ENCODE measurements around the gene CPA1. TPM values are rescaled to one million over a fixed set of nuclear protein-coding genes. Genes with fewer than 3 reads are reported as not detected.

The CPA1 gene
- polyA plus RNA-seq: not detected

DNA sequence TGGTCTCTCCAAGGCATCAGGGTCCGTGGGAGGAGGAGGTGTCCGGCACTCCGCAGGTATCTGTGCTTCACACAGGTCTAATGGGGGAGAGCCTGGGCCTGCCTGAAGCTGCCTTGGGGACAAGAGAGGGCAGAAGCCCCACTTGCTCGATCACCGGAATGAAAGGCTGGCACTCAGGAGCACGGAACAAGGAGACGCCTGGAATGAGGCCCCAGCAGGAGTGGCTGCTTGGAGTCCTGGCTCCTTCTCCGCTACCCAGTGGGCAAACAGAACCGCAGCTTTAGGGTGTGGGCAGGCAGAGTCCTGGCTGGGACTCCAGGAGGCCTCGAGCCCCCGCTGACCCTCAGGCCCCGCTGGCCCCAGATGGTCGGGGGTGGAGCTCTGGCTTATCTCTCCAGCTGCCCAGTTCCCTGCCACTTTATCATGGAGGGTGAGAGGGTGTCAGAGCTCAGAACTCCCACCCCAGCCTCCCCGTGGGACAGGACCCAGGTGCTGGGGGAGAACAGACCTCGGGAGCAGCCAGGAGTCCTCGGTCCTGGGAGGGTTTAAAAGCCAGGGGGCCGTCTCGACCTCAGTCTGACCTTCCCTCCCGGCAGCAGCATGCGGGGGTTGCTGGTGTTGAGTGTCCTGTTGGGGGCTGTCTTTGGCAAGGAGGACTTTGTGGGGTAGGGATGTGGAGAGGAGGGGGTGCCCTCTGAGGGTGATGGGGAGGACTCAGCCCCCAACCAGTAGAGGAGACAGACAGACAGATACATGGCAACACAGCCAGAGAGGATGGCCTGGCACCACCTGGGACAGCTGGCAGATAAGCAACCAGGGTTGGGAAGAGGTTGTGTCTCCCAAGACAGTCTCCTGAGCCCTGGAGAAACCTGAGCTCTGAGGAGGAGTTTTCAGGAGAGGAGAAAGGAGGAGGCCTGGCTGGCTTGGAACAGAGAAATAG is at the start of gene CPA1:
Gene CPA1, plus strand, starts transcription at position 574 of the 940 bp plus-strand sequence. Its CDS starts 27 bp downstream, at position 601.
- peaks cover 0 to 7% (median 0%) of the 10 kb centered on the region in 6 donors for H3K9me3 Mint-ChIP-seq
- no peak for DNase-seq
- no peak within 1 kb of the TSS for H3K27ac Mint-ChIP-seq
- H3K4me1 Mint-ChIP-seq: peaks cover 0 to 1% of the 10 kb centered on the region in 2 donors
- peaks cover 0 to 5% (median 0%) of the 10 kb centered on the region in 3 donors for H3K36me3 Mint-ChIP-seq
- peaks cover 0 to 3% (median 2%) of the 10 kb centered on the region in 3 donors for H3K27me3 Mint-ChIP-seq (ENCODE audit: low read depth in 3 of 3)
- no peak within 1 kb of the TSS for H3K4me3 Mint-ChIP-seq

DNA sequence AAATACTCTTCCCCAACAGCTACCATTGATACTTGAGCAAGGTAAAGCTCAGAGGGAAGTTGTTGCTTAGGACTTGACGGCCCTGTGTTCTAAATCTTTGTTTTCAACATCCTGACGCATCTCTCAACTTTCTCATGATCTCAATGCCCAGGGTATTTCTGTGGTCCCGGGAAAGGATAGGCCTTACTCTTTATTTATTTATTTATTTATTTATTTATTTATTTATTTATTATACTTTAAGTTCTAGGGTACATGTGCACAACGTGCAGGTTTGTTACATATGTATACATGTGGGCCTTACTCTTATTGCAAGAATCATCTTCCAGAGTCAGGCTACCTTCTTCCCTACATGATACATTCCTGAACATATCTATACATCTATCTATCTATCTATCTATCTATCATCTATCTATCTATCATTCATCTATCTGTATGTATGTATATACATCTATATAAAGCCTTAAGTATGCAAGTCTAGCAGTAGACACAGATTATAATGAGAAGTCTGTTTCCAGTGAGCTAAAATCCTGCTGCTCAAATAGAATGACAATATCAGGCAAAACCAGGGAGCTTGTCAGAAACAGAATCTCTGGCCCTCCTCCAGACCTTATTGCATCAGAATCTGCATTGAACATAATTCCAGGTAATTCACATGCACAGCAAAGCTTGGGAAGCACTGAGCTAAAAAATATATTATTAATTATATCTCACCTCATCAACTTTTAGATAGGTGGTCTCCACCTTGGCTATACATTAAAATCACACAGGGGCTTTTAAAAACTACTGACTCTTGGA is 47.8 kb upstream of the CPA1 start:
- no peaks in the 10 kb centered on the region for H3K36me3 Mint-ChIP-seq
- no peaks in the 10 kb centered on the region for H3K4me1 Mint-ChIP-seq
- no peak overlapping the region for H3K27ac Mint-ChIP-seq
- DNase-seq: no peak
- no peak overlapping the region for H3K4me3 Mint-ChIP-seq
- no peaks in the 10 kb centered on the region for H3K9me3 Mint-ChIP-seq
- H3K27me3 Mint-ChIP-seq (ENCODE audit: low read depth in 3 of 3): peaks cover 0 to 8% (median 2%) of the 10 kb centered on the region in 3 donors

DNA sequence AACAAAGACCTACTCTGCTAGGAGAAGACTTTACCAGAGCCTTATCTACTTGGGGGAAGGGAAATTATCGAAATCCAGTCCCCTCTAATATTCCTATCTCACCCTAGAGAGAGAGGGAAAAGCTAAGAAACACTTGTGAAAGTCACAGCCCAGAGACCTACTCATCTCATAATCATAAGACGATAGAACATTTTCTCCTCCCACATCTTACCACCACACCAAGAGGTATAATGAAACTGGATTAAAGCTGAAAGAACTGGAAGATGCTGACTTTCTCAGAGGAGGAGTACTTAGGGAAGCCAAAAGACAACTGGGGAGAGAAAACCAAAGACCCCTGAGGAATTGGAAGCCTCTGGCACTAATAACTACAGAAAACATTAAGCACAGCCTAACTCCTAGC is 46.5 kb upstream of the CPA1 start:
- Mint-ChIP-seq H3K27me3 (ENCODE audit: low read depth in 3 of 3) (peaks cover 0 to 5% (median 3%) of the 10 kb centered on the region in 3 donors), H3K4me1 (no peaks in the 10 kb centered on the region), H3K27ac (no peak overlapping the region), H3K36me3 (no peaks in the 10 kb centered on the region), H3K9me3 (no peaks in the 10 kb centered on the region), H3K4me3 (no peak overlapping the region)
- no peak for DNase-seq

DNA sequence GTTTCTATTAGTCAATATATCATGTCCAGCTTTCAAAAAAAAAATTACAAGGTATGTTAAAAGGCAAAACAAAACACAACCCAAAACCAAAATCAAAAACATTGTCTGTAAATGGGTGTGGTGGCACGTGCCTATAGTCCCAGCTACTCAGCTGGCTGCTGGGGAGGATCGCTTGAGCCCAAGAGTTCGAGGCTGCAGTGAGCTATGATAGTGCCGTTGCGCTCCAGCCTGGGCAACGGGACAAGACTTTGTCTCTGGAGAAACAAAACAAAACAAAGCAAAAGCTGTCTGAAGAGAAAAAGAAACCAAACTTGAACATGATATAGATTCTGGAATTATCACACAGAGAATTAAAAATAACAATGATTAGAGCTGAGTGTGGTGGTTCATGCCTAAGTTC is 46.0 kb upstream of the CPA1 start:
- H3K27ac Mint-ChIP-seq: no peak overlapping the region
- peaks cover 0 to 5% (median 3%) of the 10 kb centered on the region in 3 donors for H3K27me3 Mint-ChIP-seq (ENCODE audit: low read depth in 3 of 3)
- no peaks in the 10 kb centered on the region for H3K9me3 Mint-ChIP-seq
- no peaks in the 10 kb centered on the region for H3K4me1 Mint-ChIP-seq
- no peak overlapping the region for H3K4me3 Mint-ChIP-seq
- DNase-seq: no peak
- H3K36me3 Mint-ChIP-seq: no peaks in the 10 kb centered on the region

DNA sequence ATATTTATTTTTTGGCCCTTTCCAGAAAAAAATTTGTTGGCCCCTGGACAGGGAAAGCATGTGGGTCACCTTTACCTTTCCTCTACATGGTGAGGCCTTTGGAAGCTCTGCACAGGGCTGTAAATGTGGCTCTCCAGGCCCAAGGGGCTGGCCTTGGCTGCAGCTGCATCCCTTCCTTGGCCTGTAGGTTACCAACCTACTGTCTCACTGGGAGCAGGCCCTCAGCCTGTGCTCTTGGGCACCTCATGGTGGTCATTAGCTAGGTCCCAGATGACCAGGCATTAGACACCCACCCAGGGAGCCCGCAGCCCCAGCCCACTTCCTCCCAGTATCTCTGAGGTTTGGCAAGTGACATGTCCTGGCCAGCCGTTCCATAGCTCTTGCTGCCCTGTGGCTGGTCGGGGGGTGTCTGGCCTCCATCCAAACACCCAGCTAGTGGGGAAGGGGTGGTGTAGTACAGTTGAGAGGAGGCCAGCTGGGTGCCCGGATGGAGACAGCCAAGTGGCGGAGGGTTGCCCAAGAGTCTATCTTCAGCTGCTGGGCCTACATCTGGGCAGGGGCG is 42.8 kb upstream of the CPA1 start:
- Mint-ChIP-seq H3K36me3 (no peaks in the 10 kb centered on the region), H3K4me1 (no peaks in the 10 kb centered on the region), H3K4me3 (no peak overlapping the region), H3K27me3 (ENCODE audit: low read depth in 3 of 3) (peaks cover under 1 to 7% (median 1%) of the 10 kb centered on the region in 3 donors), H3K9me3 (no peaks in the 10 kb centered on the region), H3K27ac (no peak overlapping the region)
- no peak for DNase-seq

DNA sequence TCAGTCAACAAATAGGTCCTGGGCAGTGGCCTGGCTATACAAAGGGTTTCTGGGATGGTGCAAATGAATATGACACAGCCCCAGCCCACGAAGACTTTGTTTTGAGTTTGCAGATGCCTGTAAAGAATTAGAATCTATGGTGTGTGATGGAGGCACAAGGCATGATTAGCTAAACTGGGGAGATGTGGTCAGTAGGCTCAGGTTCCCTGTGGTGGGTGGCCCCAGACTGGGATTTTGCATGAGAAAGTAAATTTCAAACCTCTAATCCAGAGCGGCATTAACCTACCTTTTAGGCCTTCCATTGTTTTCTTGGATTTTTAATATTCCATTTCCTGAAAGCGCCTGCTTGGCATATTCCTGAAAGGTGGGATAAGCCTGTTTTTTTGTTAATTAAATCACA is 42.1 kb upstream of the CPA1 start:
- Mint-ChIP-seq H3K27ac (no peak overlapping the region), H3K27me3 (ENCODE audit: low read depth in 3 of 3) (peaks cover 1 to 6% (median 1%) of the 10 kb centered on the region in 3 donors), H3K4me3 (no peak overlapping the region), H3K9me3 (no peaks in the 10 kb centered on the region), H3K36me3 (no peaks in the 10 kb centered on the region), H3K4me1 (no peaks in the 10 kb centered on the region)
- no peak for DNase-seq

DNA sequence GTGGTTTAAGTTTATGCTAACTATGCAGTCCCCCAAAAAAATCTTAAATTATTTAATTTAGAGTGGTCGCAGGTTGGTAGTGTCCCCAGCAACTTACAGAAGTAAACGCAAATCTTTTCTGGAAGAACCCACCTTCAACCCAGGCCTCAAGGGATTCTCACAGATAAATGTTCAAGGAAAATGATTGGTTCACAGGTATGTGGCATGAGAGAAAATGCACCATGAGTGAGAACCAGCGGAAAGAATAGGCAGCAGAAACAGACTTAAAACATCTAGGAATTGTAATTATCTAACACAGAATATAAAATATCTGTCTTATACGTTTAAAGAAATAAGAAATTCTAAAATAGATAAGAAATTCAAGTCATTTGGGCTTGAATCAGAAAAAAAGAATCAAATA is 38.4 kb upstream of the CPA1 start:
- Mint-ChIP-seq H3K4me1 (no peaks in the 10 kb centered on the region), H3K9me3 (no peaks in the 10 kb centered on the region), H3K27ac (no peak overlapping the region), H3K27me3 (ENCODE audit: low read depth in 3 of 3) (peaks cover 1 to 4% (median 1%) of the 10 kb centered on the region in 3 donors), H3K4me3 (no peak overlapping the region), H3K36me3 (no peaks in the 10 kb centered on the region)
- no peak for DNase-seq

DNA sequence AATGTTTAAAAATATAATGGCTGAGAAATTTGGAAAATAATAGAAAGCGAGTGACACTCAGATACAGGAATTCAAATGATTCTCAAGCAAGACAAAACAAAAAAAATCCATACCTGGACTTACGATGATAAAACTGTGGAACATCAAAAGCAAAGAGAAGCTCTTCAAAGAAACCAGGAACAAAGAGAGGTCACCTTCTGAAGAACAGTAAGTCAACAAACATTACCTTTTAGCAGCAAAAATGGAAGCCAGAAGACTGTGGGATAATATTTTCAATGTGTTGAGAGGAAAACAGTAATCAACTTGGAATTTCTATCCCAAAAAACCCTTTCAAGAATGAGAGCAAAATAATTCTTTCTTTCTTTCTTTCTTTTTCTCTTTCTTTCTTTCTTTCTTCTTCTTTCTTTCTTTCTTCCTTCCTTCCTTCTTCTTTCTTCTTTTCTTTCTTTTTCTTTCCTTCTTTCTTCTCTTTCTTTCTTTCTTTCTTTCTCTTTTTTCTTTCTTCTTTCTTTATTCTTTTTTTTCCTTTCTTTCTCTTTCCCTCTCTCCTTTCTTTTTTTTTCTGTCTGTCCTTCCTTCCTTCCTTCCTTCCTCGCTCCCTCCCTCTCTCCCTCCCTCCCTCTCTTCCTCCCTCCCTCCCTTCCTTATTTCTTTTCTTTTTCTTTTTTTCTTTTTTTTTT is 37.5 kb upstream of the CPA1 start:
- no peak overlapping the region for H3K4me3 Mint-ChIP-seq
- peaks cover 1 to 4% (median 1%) of the 10 kb centered on the region in 3 donors for H3K27me3 Mint-ChIP-seq (ENCODE audit: low read depth in 3 of 3)
- no peak for DNase-seq
- H3K9me3 Mint-ChIP-seq: no peaks in the 10 kb centered on the region
- H3K27ac Mint-ChIP-seq: no peak overlapping the region
- no peaks in the 10 kb centered on the region for H3K36me3 Mint-ChIP-seq
- H3K4me1 Mint-ChIP-seq: no peaks in the 10 kb centered on the region

DNA sequence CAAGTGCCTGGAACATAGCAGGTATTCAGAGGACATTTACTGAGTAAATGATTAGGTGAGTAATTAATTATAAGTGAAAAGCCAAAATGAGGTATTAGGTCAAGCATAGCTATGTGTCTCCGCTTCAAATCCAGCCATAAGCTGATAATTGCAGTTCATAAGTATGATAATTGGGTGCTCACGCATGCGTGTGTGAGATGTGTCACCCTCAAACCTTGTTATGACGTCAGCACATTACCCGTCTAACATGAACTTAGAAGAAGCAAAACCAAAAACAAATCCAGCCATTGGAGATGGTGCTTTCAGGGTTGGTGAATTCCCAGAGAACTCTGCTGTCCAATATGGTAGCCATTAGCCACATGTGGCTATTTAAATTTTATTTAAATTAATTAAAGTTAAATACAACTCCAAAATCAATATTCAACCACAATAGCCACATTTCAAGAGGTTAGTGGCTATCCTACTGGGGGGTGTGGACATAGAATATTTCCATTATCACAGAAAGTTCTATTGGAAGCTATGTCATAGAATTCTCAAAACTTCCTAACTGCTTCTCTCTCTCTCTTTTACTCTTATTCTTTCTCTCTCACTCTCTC is 35.9 kb upstream of the CPA1 start, which contains the start of gene CPA5:
Gene CPA5, plus strand, starts transcription at position 546 of the 596 bp plus-strand sequence. CDS start 1,670 bp downstream, outside the sequence.
- Mint-ChIP-seq H3K4me3 (no peak within 1 kb of the TSS), H3K27me3 (ENCODE audit: low read depth in 3 of 3) (peaks cover 0 to 4% (median 1%) of the 10 kb centered on the region in 3 donors), H3K27ac (no peak within 1 kb of the TSS)

DNA sequence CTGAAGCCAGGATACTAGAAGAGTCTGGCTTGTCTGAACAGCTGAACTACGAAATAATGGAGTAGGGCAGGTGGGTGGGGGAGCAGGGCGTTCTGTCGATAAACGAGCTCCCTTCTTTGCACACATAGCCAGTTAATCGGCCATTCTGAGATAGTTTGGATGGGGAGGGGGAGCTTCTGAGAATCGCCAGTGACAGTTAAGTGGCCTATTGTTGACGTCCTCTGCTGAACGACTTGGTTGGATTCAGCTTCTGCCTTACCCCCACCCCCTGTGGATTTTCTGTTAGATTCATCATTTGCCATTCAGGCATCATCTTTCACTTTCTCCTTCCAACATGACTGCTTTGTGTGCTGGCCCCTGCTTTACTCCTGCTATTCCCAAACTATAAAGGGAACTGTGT is 35.2 kb upstream of the CPA1 start:
- no peaks in the 10 kb centered on the region for H3K9me3 Mint-ChIP-seq
- no peaks in the 10 kb centered on the region for H3K4me1 Mint-ChIP-seq
- H3K36me3 Mint-ChIP-seq: no peaks in the 10 kb centered on the region
- no peak overlapping the region for H3K27ac Mint-ChIP-seq
- H3K27me3 Mint-ChIP-seq (ENCODE audit: low read depth in 3 of 3): peaks cover 0 to 4% (median 1%) of the 10 kb centered on the region in 3 donors
- DNase-seq: no peak
- no peak overlapping the region for H3K4me3 Mint-ChIP-seq

More for the DNA sequence above, 35.9 kb upstream of the CPA1 start, which contains the start of gene CPA5:
- H3K9me3 Mint-ChIP-seq: no peaks in the 10 kb centered on the region
- DNase-seq: no peak
- no peaks in the 10 kb centered on the region for H3K36me3 Mint-ChIP-seq
- H3K4me1 Mint-ChIP-seq: no peaks in the 10 kb centered on the region

DNA sequence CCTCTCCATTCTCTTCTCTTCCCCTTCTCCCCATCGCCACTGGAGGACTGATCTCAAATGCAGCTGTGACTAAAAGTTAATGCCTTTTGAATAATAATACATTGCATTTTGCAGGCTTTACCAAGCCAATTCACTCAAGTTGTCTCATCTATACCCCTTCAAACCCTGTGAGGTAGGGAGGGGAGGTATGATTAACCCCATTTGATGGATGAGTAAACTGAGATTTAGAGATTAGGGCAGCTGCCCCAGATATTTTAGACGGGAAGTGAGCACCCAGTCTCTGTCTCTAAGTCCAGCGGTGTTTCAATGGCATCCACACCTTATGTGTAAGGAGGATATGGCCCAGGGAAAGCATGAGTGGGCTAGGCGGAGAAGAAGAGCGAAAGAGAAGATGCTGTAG is 34.6 kb upstream of the CPA1 start:
- no peaks in the 10 kb centered on the region for H3K9me3 Mint-ChIP-seq
- no peak overlapping the region for H3K27ac Mint-ChIP-seq
- DNase-seq: no peak
- H3K4me1 Mint-ChIP-seq: no peaks in the 10 kb centered on the region
- H3K27me3 Mint-ChIP-seq (ENCODE audit: low read depth in 3 of 3): peaks cover 0 to 4% (median 4%) of the 10 kb centered on the region in 3 donors
- H3K4me3 Mint-ChIP-seq: no peak overlapping the region
- no peaks in the 10 kb centered on the region for H3K36me3 Mint-ChIP-seq

DNA sequence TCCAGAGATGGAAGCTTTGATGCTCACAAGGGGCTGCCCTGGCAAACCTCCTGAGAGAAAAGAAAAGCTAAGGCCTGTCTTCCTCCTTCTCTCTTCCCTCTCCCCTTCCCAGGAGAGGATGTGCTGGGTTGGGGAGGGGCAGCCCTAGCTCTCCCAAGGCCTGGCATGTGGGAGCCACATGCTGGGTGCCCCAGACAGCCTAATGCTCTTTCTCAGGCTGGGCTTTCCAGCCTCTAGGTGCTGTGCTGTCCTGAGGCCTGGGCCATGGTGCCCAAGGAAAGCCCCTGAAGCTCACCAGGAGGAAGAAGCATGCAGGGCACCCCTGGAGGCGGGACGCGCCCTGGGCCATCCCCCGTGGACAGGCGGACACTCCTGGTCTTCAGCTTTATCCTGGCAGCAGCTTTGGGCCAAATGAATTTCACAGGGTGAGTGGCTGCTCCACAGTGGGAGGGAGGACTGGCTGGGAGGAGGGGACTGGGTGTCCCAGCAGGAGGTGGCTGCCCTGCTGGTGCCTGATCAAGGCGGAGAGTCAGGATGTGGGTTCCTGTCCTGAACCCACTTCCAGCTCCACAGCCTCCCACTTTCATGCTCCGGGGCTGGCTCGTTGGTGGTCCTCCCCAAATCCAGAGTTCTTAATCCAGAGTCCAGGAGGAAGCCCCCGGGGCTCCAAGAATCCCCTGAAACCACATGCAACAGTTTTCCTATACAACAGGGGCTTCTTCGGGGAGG is 34.0 kb upstream of the CPA1 start:
- H3K9me3 Mint-ChIP-seq: no peaks in the 10 kb centered on the region
- peaks cover 0 to 4% (median 4%) of the 10 kb centered on the region in 3 donors for H3K27me3 Mint-ChIP-seq (ENCODE audit: low read depth in 3 of 3)
- H3K27ac Mint-ChIP-seq: no peak overlapping the region
- H3K4me1 Mint-ChIP-seq: no peaks in the 10 kb centered on the region
- no peaks in the 10 kb centered on the region for H3K36me3 Mint-ChIP-seq
- H3K4me3 Mint-ChIP-seq: no peak overlapping the region
- no peak for DNase-seq
